Parathyroid adenoma (tissue), 2 donors: Measurements from ENCODE around the gene GEN1.

Experiments
- H2AFZ ChIP-seq: fragments of 300-600 bp; sonication (generic); one replicate; pipeline ENCODE4 v1.7.0; 2017; ENCODE audit warnings: antibody characterized with exemption, mild to moderate bottlenecking
- H3K27ac ChIP-seq: fragments of 300-600 bp; sonication (generic); one replicate; pipeline ENCODE4 v1.7.0; 2017
- H3K27me3 ChIP-seq: fragments of 300-600 bp; sonication (generic); one replicate; pipeline ENCODE4 v1.7.0; 2017; ENCODE audit warnings: low read length; ENCODE audit not compliant: control insufficient read depth, insufficient read depth
- H3K36me3 ChIP-seq: fragments of 300-600 bp; sonication (generic); one replicate; pipeline ENCODE4 v1.7.0; 2017; ENCODE audit warnings: low read length; ENCODE audit not compliant: control insufficient read depth, insufficient read depth
- H3K4me1 ChIP-seq: fragments of 300-600 bp; sonication (generic); one replicate; pipeline ENCODE4 v1.7.0; 2017; ENCODE audit warnings: control low read depth
- H3K4me2 ChIP-seq: fragments of 300-600 bp; sonication (generic); one replicate; pipeline ENCODE4 v1.7.0; 2017; ENCODE audit warnings: low read length
- H3K4me3 ChIP-seq: fragments of 300-600 bp; sonication (generic); one replicate; pipeline ENCODE4 v1.7.0; 2017; ENCODE audit warnings: low read depth, low read length
- H3K79me2 ChIP-seq: fragments of 300-600 bp; sonication (generic); one replicate; pipeline ENCODE4 v1.7.0; 2017; ENCODE audit warnings: control low read depth
- H3K9ac ChIP-seq: fragments of 300-600 bp; sonication (generic); one replicate; pipeline ENCODE4 v1.7.0; 2017; ENCODE audit warnings: mild to moderate bottlenecking
- H3K9me3 ChIP-seq: fragments of 300-600 bp; sonication (generic); one replicate; pipeline ENCODE4 v1.7.0; 2017; ENCODE audit warnings: low read length; ENCODE audit not compliant: control insufficient read depth
- TF ChIP-seq, protein P1 (sequence below): fragments of 300-600 bp; sonication (generic); IDR thresholded peaks from one replicate; pipeline ENCODE4 v1.7.0; 2017; ENCODE audit warnings: antibody characterized with exemption, mild to moderate bottlenecking
- donor health status: primary hyperparathyroidism.

Gene GEN1

DNA sequence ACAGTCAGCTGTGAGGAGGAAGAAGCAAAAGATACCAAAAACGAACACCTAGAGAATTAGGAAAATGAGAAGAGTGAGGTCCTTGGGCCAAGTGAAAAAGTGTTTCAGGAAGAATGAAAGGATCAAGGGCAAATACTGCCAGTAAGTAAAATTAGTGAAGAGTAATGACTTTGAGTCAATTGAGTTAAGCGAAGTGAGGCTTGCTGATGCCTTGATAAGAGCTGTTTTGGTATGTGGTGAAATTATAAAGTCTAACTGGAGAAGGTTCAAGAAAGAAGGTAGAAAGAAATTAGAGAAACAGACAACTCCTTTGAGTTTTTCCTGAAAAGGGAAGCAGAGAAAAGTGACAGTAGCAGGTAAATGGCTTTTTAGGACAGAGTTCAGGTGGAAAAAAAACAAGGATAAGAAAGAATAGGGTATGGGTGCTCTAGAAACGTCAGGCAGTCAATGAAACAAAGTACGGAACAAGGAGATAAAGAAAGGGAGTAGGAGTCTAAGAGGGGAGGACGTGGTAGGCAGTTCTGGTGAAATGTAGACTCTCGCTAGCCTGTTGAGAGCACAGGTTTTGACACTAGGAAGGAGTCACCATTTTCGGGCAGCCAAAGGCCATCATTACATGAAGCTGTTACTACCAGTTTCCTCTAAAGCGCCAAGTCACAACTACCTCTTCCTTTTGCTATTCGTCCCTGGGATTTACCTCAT is 43.2 kb upstream of the GEN1 start:
- no peaks in the 10 kb centered on the region for H3K4me1 ChIP-seq
- no peak overlapping the region for H3K4me2 ChIP-seq
- no peaks in the 10 kb centered on the region for H3K9me3 ChIP-seq
- TF ChIP-seq, protein P1, sequence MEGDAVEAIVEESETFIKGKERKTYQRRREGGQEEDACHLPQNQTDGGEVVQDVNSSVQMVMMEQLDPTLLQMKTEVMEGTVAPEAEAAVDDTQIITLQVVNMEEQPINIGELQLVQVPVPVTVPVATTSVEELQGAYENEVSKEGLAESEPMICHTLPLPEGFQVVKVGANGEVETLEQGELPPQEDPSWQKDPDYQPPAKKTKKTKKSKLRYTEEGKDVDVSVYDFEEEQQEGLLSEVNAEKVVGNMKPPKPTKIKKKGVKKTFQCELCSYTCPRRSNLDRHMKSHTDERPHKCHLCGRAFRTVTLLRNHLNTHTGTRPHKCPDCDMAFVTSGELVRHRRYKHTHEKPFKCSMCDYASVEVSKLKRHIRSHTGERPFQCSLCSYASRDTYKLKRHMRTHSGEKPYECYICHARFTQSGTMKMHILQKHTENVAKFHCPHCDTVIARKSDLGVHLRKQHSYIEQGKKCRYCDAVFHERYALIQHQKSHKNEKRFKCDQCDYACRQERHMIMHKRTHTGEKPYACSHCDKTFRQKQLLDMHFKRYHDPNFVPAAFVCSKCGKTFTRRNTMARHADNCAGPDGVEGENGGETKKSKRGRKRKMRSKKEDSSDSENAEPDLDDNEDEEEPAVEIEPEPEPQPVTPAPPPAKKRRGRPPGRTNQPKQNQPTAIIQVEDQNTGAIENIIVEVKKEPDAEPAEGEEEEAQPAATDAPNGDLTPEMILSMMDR = no peak
- H3K27ac ChIP-seq = no peak overlapping the region
- no peak overlapping the region for H3K9ac ChIP-seq
- no peaks in the 10 kb centered on the region for H3K79me2 ChIP-seq
- H3K36me3 ChIP-seq = no peaks in the 10 kb centered on the region
- H2AFZ ChIP-seq = no peak overlapping the region
- no peak overlapping the region for H3K4me3 ChIP-seq
- no peaks in the 10 kb centered on the region for H3K27me3 ChIP-seq

DNA sequence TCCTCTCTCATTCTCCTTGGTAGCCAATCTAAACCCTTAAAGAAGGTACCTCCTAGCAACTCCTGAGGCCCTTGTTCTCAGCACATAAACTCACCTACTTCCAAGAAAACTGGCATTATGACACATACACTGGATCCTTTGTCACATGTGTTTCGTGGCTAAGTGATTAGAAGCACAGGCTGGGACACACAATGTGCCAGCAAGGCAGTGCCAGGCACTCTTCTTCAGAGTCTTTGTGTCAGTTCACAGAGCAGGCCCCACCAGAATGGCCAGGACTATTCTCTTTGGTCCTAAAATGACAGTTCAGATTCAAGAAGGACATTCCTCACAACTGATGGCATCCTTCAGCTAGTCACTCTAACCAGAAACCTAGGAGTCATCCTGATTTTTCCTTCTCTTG is 40.6 kb upstream of the GEN1 start:
- Histone ChIP-seq H2AFZ (no peak overlapping the region), H3K4me1 (no peaks in the 10 kb centered on the region)
- TF ChIP-seq, protein P1 = no peak

DNA sequence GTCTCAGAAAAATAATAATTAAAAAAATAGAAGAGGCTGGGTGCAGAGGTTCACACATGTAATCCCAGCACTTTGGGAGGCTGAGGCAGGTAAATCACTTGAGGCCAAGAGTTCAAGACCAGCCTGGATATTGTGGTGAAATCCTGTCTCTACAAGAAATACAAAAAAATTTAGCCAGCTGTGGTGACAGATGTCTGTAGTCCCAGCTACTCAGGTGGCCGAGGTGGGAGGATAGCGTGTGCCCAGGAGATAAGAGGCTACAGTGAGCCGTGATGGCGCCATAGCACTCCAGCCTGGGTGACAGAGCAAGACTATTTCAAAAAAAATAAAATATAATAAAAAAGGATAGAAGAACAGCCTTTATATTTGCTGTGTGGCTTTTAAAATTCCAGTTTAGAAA is 36.3 kb upstream of the GEN1 start:
- Histone ChIP-seq H3K27ac (no peak overlapping the region), H3K4me1 (no peaks in the 10 kb centered on the region), H3K4me2 (no peak overlapping the region), H3K79me2 (no peaks in the 10 kb centered on the region), H3K9me3 (no peaks in the 10 kb centered on the region), H3K27me3 (no peaks in the 10 kb centered on the region), H3K36me3 (no peaks in the 10 kb centered on the region), H3K4me3 (no peak overlapping the region), H3K9ac (no peak overlapping the region), H2AFZ (no peak overlapping the region)
- TF ChIP-seq, protein P1 = no peak

More for the DNA sequence above, 40.6 kb upstream of the GEN1 start:
- no peaks in the 10 kb centered on the region for H3K36me3 ChIP-seq
- H3K4me3 ChIP-seq = no peak overlapping the region
- H3K27ac ChIP-seq = no peak overlapping the region
- no peak overlapping the region for H3K9ac ChIP-seq
- no peaks in the 10 kb centered on the region for H3K27me3 ChIP-seq
- no peak overlapping the region for H3K4me2 ChIP-seq
- H3K9me3 ChIP-seq = no peaks in the 10 kb centered on the region
- H3K79me2 ChIP-seq = no peaks in the 10 kb centered on the region

DNA sequence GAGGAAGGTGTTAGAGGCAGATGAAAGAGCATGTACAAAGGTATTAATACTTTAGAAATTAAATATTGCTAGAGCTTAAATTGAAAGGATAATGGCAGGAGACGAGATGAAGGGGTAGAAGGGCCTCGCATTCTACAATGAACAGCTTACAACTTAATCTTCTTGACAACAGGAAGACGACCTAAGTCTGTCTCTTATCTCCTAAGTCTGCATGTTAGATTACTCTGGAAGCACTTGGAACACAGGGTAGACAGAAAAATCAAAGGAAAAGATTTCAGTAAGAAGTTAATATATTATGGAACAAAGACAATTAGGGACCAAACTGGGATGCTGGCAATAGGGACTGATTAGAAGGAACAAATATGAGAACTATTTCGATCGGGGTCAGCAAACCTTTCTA is 35.2 kb upstream of the GEN1 start:
- H3K36me3 ChIP-seq = no peaks in the 10 kb centered on the region
- H3K4me1 ChIP-seq = no peaks in the 10 kb centered on the region
- no peak overlapping the region for H3K4me3 ChIP-seq
- H3K9ac ChIP-seq = no peak overlapping the region
- no peak overlapping the region for H3K4me2 ChIP-seq
- no peak overlapping the region for H3K27ac ChIP-seq
- TF ChIP-seq, protein P1 = no peak
- no peak overlapping the region for H2AFZ ChIP-seq
- H3K79me2 ChIP-seq = no peaks in the 10 kb centered on the region
- H3K9me3 ChIP-seq = no peaks in the 10 kb centered on the region
- no peaks in the 10 kb centered on the region for H3K27me3 ChIP-seq
